SHP77 treated with DMSO at 0.1 percent for 48 hours (cell line): ENCODE measurements around the gene EIF4G1.
A peak's percentile ranks its signal among the peaks of the same experiment; 100 is the strongest.

Experiments used
- DNase-seq: peaks from one replicate; lab custom pipeline; 2025; lab: John Stamatoyannopoulos, UW

EIF4G1 gene

DNA sequence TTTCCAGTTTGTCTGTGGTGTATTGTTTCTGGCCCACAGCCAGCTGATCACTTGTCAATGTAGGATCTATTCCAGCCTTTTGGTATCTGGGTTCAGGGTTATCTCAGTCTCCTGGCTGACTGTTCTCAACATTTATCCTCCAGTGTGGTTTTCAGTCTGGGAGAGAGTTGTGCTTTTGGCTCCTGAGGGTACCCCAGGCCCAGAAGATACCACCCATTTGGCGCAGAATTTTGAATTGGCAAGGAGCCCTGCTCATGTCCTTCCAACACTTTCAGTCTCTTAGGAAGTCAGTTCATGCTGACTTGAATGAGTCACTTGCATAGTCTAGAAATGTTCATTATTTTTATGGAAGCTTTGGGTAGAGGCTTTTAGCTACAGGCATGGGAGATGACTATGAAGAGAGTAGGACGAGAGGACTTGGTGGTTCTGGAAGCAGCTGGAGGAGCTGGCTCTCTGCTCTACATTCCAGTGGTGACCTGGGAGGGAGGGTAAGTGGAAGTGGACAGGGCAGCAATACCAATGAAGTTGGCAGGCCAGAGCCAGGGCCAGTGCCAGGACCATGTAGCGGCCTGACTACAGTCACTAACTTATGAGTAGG is 54.3 kb downstream of the EIF4G1 start:
- DNase-seq: no peak

DNA sequence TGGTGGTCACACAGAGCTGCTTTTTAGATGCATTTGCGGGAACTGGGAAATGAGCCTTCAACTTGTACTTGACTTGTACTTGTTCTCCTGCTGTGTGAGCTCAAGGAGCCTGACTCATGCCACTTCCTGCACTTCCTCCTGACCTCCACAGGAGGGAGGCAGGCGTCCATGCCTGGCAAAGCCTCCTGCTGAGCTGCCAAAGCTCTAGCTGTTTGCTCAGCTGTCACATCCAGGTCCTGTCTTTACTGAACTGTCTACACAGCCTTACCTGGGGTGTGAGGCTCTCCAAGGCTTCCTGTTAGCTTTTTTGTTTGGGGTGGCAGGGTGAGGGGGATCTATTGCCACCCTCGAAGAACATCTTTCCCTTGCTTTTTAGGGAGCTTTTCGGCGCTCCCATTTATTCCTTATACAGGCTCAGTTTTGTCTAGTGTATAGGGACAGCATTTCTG is 57.2 kb downstream of the EIF4G1 start:
- peak; percentile 77 for DNase-seq

DNA sequence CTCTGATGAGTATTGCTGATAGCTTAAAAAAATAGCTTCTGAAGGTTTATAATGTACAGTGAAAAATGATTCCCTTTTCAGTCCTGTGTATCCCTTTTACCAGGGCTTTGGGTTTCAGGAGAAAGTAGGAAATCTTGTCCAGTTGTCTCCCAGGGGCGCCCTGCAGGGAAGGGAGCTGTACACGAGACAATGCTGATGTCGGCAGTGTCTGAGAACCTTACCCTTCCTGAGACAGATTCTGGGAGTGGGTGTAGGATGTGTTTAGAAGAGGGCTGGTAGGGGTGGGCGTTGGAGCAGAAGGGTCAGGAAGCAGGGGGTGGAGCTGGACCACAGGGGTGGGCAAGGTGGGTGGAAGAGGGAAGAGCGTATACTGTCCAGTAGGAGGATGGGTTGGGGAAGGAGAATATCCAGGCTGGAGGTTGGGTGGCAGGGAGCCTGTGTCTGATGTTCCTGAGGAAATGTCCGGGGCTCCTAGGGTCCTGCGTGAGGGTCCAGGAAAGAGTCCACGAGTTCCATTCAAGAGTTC is 58.0 kb downstream of the EIF4G1 start:
- no peak for DNase-seq

DNA sequence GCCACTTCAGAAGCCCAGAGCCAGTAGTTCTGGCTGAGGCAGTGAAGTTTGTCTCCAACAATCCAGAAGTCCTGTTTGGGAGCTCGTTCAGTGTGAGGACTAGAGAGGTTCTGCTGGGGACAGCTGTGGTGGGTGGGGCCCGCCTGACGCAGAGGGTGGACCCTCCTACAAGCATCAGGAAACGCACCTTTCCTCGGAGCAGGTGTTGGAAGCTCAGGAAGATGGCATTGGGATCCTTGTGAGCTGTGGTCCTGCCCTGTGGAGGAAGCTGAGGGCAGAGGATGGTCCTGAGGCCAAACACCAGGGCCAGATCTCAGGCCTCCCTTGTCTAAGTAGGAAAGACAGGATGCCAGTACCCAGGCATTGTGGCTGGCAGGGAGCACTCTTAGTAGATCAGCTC is 58.5 kb downstream of the EIF4G1 start:
- no peak for DNase-seq

DNA sequence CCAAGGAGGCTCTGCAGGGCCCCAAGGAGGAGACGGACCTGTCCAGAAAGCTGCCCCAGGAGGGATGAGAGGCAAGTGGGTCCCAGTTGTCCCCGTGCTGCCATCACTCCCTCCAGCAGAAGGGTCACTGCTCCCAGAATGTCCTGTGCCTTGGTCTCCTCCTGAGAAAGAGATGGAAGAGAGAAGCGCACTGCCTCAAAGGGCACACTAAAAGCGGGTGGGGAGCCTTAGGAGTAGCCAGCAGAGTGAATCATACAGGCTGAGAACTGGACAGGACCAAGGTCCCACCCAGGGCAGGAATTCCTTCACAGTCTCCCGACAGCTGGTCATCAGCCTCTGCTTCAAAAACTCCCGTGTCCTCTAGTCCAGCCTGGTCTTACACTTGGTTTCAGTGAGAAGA is 59.0 kb downstream of the EIF4G1 start:
- no peak for DNase-seq

DNA sequence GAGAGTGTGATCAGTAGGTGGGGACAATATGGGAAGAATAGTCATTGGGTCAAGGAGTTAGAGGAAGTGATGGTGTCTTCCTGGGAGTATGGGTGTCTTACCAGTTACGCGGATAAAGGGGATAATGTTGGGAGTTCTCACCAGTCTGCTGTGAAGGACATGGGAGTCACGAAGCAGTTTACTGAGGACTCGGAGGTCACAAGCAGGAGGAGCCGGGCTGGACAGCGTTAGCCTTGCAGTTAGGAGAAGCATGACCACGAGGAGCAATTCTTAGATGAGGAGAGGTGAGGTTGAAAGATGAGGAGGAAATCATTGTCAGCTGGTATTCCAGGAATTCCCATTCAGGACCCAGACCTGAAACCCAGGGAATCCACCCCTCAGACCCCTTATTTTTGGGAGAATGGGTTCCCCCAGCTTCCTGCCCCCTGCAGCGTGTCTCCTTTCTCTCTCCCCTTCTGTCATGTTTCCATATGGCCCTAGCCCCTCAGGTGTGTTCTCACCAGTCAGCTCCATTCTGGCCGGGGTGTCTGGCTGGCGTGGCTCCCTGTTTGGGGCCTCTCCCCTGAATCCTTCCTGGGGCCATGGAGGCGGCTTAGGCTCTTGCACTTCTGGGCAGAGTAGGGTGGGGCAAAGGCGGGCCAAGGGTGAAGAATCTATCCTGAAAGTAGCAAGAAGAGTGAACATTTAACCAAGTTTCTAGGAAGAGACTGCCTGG is 61.5 kb downstream of the EIF4G1 start:
- no peak for DNase-seq

DNA sequence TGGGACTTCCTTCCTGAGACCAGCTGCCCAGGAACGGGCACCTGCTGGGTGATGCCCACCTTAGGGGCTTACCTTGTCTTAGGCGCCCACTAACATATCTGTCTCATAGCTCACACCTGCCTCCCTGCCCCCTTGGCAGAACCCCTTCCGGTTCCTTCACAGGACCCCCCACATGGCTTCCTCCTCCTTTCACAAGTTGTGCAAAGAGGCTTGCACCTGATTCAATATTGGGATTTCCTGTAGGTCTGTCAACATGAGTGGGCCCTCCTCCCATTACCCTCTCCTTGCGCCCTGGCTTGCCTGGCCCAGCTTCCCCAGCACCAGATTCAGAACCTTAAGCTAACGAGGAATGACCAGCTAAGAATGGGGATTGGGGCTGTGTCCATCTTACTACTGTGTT is 63.0 kb downstream of the EIF4G1 start:
- DNase-seq: peak; percentile 27

DNA sequence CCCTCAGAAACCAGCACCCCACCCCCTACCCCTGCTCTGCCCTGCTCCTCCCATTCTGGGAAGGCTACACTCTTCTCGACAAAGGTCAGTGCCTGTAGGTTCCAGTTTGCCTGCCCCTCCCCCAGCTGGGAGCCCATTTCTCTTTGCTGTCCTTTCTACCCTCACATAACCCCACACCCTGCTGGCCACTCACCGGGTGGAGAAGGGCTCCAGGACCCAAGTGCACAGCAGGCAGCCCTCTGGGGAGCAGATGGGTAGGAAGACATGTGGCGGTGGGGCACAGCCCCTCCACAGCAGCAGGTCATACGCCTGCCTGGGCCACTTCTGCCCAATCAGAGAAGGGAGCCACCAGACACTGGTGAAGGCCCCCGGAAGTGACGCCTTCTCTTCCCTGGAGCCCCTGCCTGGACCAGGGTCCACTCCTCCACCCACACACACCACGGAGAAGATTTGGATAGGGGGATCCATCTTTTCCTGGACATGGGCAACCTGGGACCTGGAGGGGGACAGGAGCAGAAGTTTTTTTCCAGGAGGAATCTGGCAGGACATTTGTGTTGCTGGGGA is 63.6 kb downstream of the EIF4G1 start, which contains the start of gene THPO:
Gene THPO, minus strand, starts transcription at position 326 of the 564 bp plus-strand sequence. CDS start 1,948 bp downstream, outside the sequence.
- peak; percentile 76 for DNase-seq

DNA sequence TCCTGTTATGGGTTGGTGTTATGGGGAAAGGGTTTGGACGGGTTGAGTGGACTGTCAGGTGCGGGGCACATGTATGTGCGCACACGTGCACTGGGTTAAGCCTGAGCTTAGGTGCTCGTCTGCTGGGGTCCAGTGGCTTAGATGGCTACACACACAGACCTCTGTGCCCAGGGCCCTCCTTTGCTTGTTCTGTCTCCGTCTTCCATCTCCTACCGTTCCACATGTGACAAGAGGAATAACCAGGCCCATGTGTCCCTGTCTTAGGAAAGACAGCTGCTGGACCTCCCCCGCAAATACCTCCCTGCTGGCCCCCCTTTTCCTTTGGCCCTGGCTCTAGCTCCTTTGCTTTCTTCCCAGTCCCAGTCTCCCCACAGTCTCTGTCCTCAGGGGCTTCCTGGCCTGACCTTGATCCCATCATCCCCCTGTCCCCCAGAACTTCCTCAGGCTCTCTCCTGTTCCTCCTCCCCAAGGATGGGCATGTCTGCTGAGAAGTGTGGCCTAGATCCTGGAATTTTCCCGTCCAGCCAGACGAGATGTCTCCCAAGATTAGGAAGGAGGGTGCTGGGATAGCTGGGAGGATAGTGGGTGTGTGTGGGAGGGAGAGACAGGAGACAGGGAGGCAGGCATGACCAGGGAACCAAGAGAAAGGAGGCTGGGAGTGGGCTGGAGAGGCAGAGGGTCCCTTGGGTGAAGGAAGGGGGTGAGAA is 64.4 kb downstream of the EIF4G1 start:
- no peak for DNase-seq

DNA sequence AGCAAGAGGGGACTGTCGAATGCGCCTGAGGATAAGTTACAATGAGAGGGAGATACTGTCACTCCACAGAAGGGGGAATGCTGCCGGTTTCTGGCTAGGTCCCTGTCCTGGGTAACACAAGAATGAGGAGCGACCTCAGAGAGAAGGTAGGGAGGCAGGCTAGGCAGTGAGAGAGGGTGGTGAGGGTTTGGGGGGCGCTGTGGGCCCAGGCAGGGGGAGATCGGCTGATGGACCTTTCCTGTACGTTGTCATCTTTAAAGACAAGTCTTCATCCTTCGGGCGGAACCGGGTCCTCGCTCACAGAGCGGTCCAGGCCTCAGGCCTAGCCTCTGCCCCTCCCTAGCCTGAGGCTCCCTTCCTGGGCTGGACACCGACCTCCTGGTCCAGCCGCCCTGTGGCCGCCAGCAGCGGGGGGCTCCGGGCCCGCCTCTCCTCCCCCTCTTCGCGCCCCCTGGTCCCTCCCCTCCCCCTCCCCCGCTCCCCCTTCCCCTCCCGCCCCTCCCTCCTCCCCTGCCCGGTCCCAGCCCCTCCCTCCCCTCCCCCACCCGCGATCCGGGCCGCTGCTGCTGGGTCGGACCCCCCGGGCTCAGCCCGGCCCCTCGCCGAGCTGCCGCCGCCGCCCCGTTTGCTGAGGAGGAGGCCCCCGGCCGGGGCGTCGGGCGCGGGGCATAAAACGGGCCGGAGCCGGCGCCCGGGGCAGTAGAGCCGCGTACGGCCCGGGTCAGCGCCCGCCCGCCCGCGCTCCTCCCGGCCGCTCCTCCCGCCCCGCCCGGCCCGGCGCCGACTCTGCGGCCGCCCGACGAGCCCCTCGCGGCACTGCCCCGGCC is 65.2 kb downstream of the EIF4G1 start, which contains the start of gene CHRD:
Gene CHRD, plus strand, starts transcription at position 697 of the 827 bp plus-strand sequence. CDS start 265 bp downstream, outside the sequence.
- no peak for DNase-seq

DNA sequence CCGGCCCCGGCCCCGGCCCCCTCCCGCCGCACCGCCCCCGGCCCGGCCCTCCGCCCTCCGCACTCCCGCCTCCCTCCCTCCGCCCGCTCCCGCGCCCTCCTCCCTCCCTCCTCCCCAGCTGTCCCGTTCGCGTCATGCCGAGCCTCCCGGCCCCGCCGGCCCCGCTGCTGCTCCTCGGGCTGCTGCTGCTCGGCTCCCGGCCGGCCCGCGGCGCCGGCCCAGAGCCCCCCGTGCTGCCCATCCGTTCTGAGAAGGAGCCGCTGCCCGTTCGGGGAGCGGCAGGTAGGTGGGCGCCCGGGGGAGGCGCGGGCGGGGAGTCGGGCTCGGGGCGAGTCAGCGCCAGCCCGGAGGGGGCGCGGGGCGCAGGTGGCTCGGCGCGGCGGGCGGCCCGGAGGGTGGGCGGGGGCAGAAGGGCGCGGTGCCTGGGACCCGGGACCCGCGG is 65.8 kb downstream of the EIF4G1 start:
- no peak for DNase-seq

DNA sequence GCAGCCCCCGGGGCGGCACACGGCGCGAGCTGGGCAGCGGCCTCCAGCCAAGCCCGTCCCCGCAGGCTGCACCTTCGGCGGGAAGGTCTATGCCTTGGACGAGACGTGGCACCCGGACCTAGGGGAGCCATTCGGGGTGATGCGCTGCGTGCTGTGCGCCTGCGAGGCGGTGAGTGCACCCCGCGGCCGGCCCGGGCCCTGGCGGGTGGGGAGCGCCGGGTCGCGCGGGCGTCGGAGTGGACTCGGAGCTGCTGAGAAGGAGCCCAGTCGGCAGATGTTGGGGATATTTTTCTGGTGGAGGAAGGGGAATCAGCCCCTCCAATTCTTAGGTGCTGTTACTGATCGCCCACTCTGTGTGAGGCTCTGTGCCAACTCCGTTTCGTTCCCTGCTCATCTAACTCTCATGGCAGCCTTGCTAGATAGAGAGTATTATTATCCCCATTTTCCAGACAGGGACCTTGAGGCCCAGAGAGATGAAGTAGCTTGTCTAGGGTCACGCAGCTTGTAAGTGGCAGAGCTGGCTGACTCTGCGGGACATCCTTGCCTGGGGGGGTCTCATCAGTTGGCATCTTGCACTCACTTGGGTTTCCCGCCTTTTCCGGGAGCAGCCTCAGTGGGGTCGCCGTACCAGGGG is 66.3 kb downstream of the EIF4G1 start:
- DNase-seq: no peak

DNA sequence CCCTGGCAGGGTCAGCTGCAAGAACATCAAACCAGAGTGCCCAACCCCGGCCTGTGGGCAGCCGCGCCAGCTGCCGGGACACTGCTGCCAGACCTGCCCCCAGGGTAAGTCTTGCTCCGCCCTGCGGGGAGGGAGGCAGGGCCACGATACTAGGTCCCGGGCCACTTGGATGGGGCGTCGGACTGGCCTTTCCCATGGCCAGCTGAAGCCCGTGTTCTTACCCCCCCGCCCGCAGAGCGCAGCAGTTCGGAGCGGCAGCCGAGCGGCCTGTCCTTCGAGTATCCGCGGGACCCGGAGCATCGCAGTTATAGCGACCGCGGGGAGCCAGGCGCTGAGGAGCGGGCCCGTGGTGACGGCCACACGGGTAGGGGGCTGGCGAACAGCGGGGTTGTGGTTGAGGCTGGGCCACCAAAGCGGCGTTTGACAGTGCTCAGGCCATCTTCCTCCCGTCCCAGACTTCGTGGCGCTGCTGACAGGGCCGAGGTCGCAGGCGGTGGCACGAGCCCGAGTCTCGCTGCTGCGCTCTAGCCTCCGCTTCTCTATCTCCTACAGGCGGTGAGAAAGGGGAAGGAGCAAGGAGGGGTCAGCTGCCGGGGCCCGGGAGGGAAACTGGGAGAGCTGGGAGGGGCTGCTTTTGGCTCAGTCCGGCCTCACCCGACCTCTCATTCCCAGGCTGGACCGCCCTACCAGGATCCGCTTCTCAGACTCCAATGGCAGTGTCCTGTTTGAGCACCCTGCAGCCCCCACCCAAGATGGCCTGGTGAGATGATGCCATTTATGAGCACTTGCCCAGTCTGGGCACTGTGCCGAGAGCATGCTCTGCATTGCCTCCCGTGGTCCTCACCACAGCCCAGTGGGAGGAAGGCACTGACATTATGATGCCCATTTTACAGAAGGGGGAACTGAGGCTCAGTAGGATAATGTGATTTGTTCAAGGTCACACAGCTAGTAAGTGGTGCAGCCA is 67.1 kb downstream of the EIF4G1 start:
- no peak for DNase-seq

DNA sequence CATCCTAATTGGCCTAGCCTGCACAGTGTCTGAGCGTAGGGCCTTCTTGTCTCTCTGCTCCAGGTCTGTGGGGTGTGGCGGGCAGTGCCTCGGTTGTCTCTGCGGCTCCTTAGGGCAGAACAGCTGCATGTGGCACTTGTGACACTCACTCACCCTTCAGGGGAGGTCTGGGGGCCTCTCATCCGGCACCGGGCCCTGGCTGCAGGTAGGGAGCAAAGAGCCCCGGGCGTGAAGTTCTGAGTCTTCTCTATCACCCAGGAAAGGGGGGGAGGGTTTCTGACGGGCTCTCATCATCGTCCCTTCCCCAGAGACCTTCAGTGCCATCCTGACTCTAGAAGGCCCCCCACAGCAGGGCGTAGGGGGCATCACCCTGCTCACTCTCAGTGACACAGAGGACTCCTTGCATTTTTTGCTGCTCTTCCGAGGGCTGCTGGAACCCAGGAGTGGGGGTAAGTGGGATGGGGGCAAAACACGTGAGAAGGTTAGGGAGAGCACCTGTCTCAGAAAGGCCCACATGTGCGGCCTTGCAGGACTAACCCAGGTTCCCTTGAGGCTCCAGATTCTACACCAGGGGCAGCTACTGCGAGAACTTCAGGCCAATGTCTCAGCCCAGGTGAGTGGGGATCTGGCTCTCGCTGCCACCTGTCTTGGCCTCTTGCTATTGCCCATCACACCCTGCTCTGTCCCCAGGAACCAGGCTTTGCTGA is 68.1 kb downstream of the EIF4G1 start:
- no peak for DNase-seq

DNA sequence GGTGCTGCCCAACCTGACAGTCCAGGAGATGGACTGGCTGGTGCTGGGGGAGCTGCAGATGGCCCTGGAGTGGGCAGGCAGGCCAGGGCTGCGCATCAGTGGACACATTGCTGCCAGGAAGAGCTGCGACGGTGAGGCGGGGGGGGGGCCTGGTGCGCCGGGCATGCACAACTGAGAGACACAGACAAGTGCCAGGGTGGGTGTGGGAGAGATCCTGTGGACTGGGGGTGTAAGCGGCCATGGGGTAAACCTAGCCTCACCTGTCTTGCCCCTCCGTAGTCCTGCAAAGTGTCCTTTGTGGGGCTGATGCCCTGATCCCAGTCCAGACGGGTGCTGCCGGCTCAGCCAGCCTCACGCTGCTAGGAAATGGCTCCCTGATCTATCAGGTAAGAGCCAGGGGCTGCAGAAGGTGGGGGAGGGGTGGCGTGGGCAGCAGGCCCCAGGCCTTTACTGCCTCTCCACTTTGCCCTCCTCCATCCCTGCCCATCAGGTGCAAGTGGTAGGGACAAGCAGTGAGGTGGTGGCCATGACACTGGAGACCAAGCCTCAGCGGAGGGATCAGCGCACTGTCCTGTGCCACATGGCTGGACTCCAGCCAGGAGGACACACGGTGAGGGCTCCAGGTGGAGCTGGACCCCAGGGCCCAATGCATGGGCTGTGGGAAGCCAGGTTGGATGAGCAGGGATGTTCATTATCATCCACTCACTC is 68.8 kb downstream of the EIF4G1 start:
- no peak for DNase-seq

DNA sequence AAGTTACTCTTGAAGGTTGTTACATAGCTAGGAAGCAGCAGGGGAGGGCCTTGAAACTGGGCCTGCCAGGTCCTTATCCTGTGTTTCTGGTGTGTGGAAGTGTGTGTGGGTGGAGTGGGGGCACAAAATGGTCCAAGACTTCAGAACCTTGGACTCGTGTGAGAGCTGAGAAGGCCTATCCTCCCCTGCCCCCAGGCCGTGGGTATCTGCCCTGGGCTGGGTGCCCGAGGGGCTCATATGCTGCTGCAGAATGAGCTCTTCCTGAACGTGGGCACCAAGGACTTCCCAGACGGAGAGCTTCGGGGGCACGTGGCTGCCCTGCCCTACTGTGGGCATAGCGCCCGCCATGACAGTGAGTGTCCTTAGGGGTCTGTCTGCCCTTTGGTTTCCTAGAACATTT is 69.9 kb downstream of the EIF4G1 start:
- DNase-seq: no peak
